DMS79 treated with DMSO at 0.1 percent for 48 hours (cell line): ENCODE results near the gene RETREG2.

Experiments
- DNase-seq: peaks from one replicate; lab custom pipeline; 2025; lab: John Stamatoyannopoulos, UW

RETREG2 gene

GRCh38 chr2:219169930-219170654 lies 8.0 kb upstream of the RETREG2 start, which contains the start of gene SLC23A3:
Gene SLC23A3, minus strand, starts transcription at chr2:219170029. Its CDS starts 45 bp downstream, at chr2:219169984.
- no peak for DNase-seq

GRCh38 chr2:219171231-219171651 lies 6.8 kb upstream of the RETREG2 start:
- DNase-seq, result peak; percentile 7

GRCh38 chr2:219172231-219173154 lies 5.6 kb upstream of the RETREG2 start:
- DNase-seq, result no peak

GRCh38 chr2:219173176-219173575 lies 4.9 kb upstream of the RETREG2 start:
- DNase-seq, result no peak

GRCh38 chr2:219174146-219174545 lies 3.9 kb upstream of the RETREG2 start:
- no peak for DNase-seq

GRCh38 chr2:219174801-219175200 lies 3.3 kb upstream of the RETREG2 start:
- DNase-seq, result no peak

GRCh38 chr2:219175486-219175885 lies 2.6 kb upstream of the RETREG2 start:
- no peak for DNase-seq

- peak; percentile 35 for DNase-seq
These were observed 1.9 kb upstream of the RETREG2 start for GRCh38 chr2:219175928-219176817.

- peak; percentile 66 for DNase-seq
These were observed 1.1 kb upstream of the RETREG2 start, which contains the start of gene CNPPD1 for GRCh38 chr2:219176818-219177551. Gene CNPPD1, minus strand, starts transcription at chr2:219176925. Its CDS starts 97 bp downstream, at chr2:219176828.

GRCh38 chr2:219178377-219179175 lies 501 bp downstream of the RETREG2 start:
- peak; percentile 22 for DNase-seq

- no peak for DNase-seq
These were observed 1.8 kb downstream of the RETREG2 start for GRCh38 chr2:219179601-219180465.

- no peak for DNase-seq
These were observed 2.9 kb downstream of the RETREG2 start for GRCh38 chr2:219180961-219181360.

GRCh38 chr2:219181531-219181930 lies 3.5 kb downstream of the RETREG2 start:
- DNase-seq, result no peak

- DNase-seq, result no peak
These were observed 4.5 kb downstream of the RETREG2 start for GRCh38 chr2:219182331-219183150.

GRCh38 chr2:219183151-219183772 lies 5.2 kb downstream of the RETREG2 start:
- DNase-seq, result no peak

GRCh38 chr2:219184121-219184520 lies 6.0 kb downstream of the RETREG2 start:
- DNase-seq, result no peak

- no peak for DNase-seq
These were observed 8.8 kb downstream of the RETREG2 start for GRCh38 chr2:219186754-219187456.
